ENCODE measurements around the gene NKX1-1.

Gene NKX1-1

DNA sequence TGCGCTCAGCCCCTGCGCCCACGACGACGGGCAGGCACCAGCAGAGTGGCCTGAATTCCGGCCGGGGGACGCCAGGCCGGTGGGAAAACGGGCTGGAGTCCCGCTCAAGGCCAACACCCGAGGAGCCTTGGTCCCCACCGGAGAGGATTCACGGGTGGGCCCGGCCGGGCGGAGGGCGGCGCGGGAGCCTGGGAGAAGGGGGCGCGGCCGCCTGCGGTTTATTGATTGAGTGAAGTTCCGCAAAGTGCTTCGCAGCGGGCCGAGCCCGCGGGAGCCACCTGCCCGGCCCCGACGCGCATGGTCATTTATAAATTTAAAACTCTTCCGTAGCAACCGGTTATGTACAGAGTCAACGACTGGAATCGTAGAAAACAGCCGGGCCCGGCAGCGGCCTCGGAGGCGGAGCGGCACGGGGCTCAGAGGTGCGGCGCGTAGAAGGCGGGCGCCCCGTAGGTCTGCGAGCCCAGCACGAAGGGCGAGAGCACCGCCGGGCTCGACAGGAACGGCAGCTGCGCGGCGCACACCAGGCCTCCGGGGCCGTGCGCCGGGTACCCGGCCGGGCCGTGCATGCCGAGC, 3.6 kb downstream of the NKX1-1 start:
- DNase-seq (ENCODE audit: low read depth), result no peak
- no peak overlapping the region for H3K4me3 ChIP-seq (ENCODE audit: low read length)
- TF ChIP-seq, protein P1, sequence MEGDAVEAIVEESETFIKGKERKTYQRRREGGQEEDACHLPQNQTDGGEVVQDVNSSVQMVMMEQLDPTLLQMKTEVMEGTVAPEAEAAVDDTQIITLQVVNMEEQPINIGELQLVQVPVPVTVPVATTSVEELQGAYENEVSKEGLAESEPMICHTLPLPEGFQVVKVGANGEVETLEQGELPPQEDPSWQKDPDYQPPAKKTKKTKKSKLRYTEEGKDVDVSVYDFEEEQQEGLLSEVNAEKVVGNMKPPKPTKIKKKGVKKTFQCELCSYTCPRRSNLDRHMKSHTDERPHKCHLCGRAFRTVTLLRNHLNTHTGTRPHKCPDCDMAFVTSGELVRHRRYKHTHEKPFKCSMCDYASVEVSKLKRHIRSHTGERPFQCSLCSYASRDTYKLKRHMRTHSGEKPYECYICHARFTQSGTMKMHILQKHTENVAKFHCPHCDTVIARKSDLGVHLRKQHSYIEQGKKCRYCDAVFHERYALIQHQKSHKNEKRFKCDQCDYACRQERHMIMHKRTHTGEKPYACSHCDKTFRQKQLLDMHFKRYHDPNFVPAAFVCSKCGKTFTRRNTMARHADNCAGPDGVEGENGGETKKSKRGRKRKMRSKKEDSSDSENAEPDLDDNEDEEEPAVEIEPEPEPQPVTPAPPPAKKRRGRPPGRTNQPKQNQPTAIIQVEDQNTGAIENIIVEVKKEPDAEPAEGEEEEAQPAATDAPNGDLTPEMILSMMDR (conservative IDR thresholded peaks at IDR 0.05; ENCODE audit: low read length), result no peak

DNA sequence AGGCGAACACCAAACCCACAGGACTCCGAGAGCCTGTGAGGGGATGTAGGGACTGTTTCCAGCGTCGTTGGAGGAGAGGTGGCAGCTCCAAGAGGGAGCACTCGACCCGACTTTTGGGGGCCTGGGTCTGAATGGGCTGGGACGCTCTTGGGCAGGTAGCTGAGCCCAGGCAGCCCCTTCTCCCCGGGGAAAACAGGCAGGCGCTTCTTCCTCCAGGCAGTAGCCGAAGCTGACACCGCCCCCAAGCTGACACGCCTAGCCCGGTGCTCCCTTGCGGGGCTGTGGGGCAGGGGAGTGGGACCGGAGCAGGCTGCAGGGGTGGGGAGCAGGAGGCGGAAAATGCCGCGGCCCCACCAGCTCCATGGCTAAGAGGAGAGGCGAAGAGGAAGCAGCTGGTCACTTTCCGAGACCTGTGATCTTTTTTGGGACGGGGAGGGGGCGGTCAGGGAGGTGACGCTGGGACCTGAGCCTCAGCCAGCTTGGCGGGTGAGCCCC, 4.2 kb downstream of the NKX1-1 start:
- TF ChIP-seq, protein P1 (conservative IDR thresholded peaks at IDR 0.05; ENCODE audit: low read length), result no peak
- no peak for DNase-seq (ENCODE audit: low read depth)
- H3K4me3 ChIP-seq (ENCODE audit: low read length), result no peak overlapping the region

DNA sequence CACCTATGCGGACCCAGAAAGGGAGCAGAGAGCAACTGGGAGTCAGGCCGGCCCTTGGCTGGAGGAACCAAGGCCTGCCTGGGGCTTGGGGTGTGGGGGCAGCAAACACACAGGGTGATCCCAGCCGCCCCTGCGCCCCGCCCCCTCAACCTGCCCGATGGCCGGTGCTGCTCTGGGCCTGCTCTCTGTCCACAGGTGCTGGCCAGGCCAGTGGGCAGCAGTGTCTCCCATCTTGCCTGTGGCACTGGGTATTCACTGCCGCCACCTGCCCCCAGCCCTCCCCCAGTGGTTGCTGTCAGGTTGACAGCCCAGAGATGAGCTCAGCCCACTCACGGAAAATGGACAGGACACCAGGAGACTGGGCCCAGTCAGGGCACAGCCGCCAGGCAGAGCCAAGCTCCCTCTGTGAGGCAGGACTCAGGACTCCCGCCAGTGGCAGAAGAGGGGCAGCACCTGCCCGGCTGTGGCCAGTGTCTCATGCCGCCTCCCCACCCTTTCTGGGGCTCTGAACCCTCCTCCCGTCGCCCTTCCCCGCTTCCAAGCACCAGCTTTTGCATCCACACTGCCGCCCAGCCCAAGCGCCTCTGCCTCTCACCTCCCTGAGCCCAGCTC, 4.7 kb downstream of the NKX1-1 start:
- H3K4me3 ChIP-seq (ENCODE audit: low read length), result no peak overlapping the region
- DNase-seq (ENCODE audit: low read depth), result no peak
- TF ChIP-seq, protein P1 (conservative IDR thresholded peaks at IDR 0.05; ENCODE audit: low read length), result no peak

DNA sequence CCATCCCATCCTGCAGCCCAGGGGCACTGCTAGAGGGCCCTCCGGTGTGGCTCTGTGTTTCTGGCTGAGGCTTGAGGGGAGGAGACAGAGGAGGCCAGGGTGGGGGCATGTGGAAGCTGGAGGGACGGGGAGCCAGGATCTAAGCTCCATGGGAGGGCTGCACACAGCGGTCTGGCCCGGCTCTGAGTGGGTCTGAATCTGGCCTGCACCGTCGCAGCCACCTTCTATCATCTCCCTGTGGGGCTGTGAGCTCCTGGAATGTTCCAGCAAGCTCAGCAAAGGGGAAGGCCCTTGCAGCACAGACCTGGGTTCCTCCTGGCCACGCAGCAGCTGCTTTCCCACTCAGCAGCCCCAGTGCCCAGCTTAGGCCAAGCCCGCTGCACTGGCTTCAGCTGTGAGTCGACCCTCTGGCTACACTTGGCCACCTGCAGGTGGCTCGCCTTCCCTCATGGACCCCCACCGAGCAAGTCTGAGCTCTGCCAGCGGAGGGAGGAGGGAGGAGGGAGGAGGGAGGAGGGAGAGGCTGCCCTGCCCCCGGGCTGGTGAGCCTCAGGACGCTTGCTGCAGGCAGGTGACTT, 5.3 kb downstream of the NKX1-1 start:
- no peak overlapping the region for H3K4me3 ChIP-seq (ENCODE audit: low read length)
- DNase-seq (ENCODE audit: low read depth), result no peak
- TF ChIP-seq, protein P1 (conservative IDR thresholded peaks at IDR 0.05; ENCODE audit: low read length), result no peak

DNA sequence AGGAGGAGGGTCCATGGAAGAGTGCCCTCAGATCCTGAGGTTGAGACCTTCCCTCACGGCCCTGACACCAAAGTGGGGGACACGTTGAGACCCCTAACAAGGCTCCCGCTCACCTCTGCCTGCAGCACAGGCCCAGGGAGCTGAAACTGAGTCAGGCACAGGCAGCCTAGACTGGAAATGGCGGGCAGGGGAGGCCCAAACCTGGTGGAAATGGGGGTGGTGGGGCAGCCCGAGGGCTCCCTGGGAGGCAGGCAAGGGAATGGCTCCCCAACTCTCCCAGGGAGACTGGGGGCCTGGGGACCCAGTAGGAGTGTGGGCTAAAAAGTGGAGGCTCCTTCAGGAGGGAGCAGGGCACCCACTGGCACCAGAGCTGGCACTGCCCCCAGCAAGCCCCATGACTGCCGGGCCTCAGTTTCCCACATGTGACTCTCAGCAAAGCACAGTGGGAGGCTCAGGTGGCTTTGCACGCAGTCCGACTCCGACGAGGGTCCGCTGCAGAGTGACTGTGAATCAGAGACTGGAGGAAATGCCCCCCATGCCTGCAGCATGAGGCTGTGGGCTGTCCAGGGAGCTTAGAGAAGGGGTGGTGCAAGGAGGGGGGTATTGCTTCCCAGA, 5.9 kb downstream of the NKX1-1 start:
- no peak overlapping the region for H3K4me3 ChIP-seq (ENCODE audit: low read length)
- no peak for DNase-seq (ENCODE audit: low read depth)
- TF ChIP-seq, protein P1 (conservative IDR thresholded peaks at IDR 0.05; ENCODE audit: low read length), result no peak

DNA sequence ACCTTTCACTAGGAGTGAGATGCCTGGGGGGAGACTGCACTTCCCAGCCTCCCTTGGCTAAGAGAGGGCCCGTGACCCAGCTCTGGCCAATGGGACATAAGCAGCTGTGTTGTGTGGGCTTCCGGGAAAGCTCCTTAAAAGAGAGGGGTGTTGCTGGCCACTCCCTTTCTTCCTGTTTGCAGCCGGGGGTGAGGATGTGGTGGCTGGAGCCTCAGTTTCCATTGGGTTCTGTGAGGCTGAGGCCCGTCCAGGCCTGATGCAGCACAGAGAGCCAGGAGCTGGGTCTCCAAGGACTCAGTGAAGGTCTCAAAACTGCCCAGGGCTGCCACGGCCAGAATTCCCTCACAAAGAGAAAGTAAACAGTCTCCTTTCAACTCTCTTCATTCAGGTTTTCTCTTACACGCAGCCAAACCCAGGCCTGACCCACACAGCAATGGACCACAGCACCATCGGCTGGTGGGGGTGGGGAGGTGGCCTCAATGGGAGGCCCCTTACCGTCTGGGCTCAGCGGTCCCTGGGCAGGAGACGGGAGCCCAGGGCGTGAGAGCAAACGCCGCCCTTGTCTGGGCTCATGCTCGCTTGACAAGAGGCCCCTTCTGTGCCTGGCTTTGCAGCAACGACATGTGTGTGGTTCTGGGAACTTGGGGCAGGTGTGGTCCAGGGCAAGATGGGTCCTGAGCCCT, 6.6 kb downstream of the NKX1-1 start:
- TF ChIP-seq, protein P1 (conservative IDR thresholded peaks at IDR 0.05; ENCODE audit: low read length), result no peak
- DNase-seq (ENCODE audit: low read depth), result no peak
- no peak overlapping the region for H3K4me3 ChIP-seq (ENCODE audit: low read length)

Measured in AG10803 (cell line).